HG03280 (cell line): ENCODE data around the gene IST1.

ENCODE experiments used
- ATAC-seq: cut with Tn5 transposase; IDR thresholded peaks from one replicate; pipeline ENCODE4 v1.9.1; 2021; ENCODE audit warnings: mild to moderate bottlenecking, moderate library complexity; ENCODE audit not compliant: unreplicated experiment

Gene IST1

GRCh38 chr16:71961066-71962039 lies 66.0 kb downstream of the IST1 start:
- ATAC-seq, result no peak

GRCh38 chr16:71963125-71963875 lies 68.0 kb downstream of the IST1 start:
- no peak for ATAC-seq

- no peak for ATAC-seq
Observed at GRCh38 chr16:71965223-71965622, 69.9 kb downstream of the IST1 start.

GRCh38 chr16:71966932-71967331 lies 71.6 kb downstream of the IST1 start:
- no peak for ATAC-seq

GRCh38 chr16:71969353-71969752 lies 74.0 kb downstream of the IST1 start:
- no peak for ATAC-seq

- ATAC-seq, result no peak
Observed at GRCh38 chr16:71971571-71971970, 76.2 kb downstream of the IST1 start.

GRCh38 chr16:71972356-71972755 lies 77.0 kb downstream of the IST1 start:
- ATAC-seq, result no peak

GRCh38 chr16:71973001-71973400 lies 77.7 kb downstream of the IST1 start:
- ATAC-seq, result no peak

- ATAC-seq, result no peak
Observed at GRCh38 chr16:71974068-71974818, 78.9 kb downstream of the IST1 start.
